ENCODE data around the gene SLC17A1.

The SLC17A1 gene

GRCh38 chr6:25787428-25787827 is 44.4 kb downstream of the SLC17A1 start:
- no peak for TF ChIP-seq CTCF (IDR thresholded peaks at IDR 0.05; ENCODE audit: unreplicated experiment in 3 of 3)
- Mint-ChIP-seq H3K4me3 (no peak overlapping the region), H3K27ac (no peak overlapping the region), H3K27me3 (ENCODE audit: low read depth) (peaks cover 4% of the 10 kb centered on the region), H3K9me3 (no peaks in the 10 kb centered on the region), H3K36me3 (ENCODE audit: low read depth) (no peaks in the 10 kb centered on the region), H3K4me1 (no peaks in the 10 kb centered on the region)

- Mint-ChIP-seq H3K27ac (no peak overlapping the region), H3K36me3 (ENCODE audit: low read depth) (no peaks in the 10 kb centered on the region)
Observed at GRCh38 chr6:25781134-25781533, 50.7 kb downstream of the SLC17A1 start.

GRCh38 chr6:25777856-25778649 is 53.8 kb downstream of the SLC17A1 start:
- no peak overlapping the region for H3K4me3 Mint-ChIP-seq
- no peak overlapping the region for H3K27ac Mint-ChIP-seq

More at GRCh38 chr6:25781134-25781533, 50.7 kb downstream of the SLC17A1 start:
- Mint-ChIP-seq H3K27me3 (ENCODE audit: low read depth) (peaks cover 3% of the 10 kb centered on the region), H3K4me1 (no peaks in the 10 kb centered on the region), H3K4me3 (no peak overlapping the region), H3K9me3 (no peaks in the 10 kb centered on the region)
- TF ChIP-seq CTCF (IDR thresholded peaks at IDR 0.05; ENCODE audit: unreplicated experiment in 3 of 3) = no peak

GRCh38 chr6:25777031-25777430 is 54.8 kb downstream of the SLC17A1 start:
- H3K36me3 Mint-ChIP-seq (ENCODE audit: low read depth) = no peaks in the 10 kb centered on the region
- H3K4me1 Mint-ChIP-seq = no peaks in the 10 kb centered on the region
- H3K27ac Mint-ChIP-seq = no peak overlapping the region
- no peak for TF ChIP-seq CTCF (IDR thresholded peaks at IDR 0.05; ENCODE audit: unreplicated experiment in 3 of 3)
- H3K9me3 Mint-ChIP-seq = no peaks in the 10 kb centered on the region
- no peak overlapping the region for H3K4me3 Mint-ChIP-seq
- peaks cover 3% of the 10 kb centered on the region for H3K27me3 Mint-ChIP-seq (ENCODE audit: low read depth)

More at GRCh38 chr6:25777856-25778649, 53.8 kb downstream of the SLC17A1 start:
- no peaks in the 10 kb centered on the region for H3K9me3 Mint-ChIP-seq
- no peaks in the 10 kb centered on the region for H3K36me3 Mint-ChIP-seq (ENCODE audit: low read depth)
- no peaks in the 10 kb centered on the region for H3K4me1 Mint-ChIP-seq
- H3K27me3 Mint-ChIP-seq (ENCODE audit: low read depth) = peaks cover 3% of the 10 kb centered on the region
- no peak for TF ChIP-seq CTCF (IDR thresholded peaks at IDR 0.05; ENCODE audit: unreplicated experiment in 3 of 3)

- no peaks in the 10 kb centered on the region for H3K9me3 Mint-ChIP-seq
- H3K27ac Mint-ChIP-seq = no peak overlapping the region
- peaks cover 3% of the 10 kb centered on the region for H3K27me3 Mint-ChIP-seq (ENCODE audit: low read depth)
- no peak overlapping the region for H3K4me3 Mint-ChIP-seq
- no peaks in the 10 kb centered on the region for H3K4me1 Mint-ChIP-seq
- no peak for TF ChIP-seq CTCF (IDR thresholded peaks at IDR 0.05; ENCODE audit: unreplicated experiment in 3 of 3)
- no peaks in the 10 kb centered on the region for H3K36me3 Mint-ChIP-seq (ENCODE audit: low read depth)
Observed at GRCh38 chr6:25774120-25774715, 57.6 kb downstream of the SLC17A1 start.

Measured in nephron (organoid).